GM21390 (cell line): ENCODE measurements around the gene SAMD10.
"Not testable (repeated sequence)": the region's sequence is repeated elsewhere in the genome, so short reads cannot be mapped to it uniquely, and the experiment has no call there.

ENCODE experiments used
- ATAC-seq: cut with Tn5 transposase; IDR thresholded peaks from one replicate; pipeline ENCODE4 v1.9.1; 2021; ENCODE audit not compliant: unreplicated experiment

SAMD10 gene

GRCh38 chr20:63979557-63980316 is at the start of gene SAMD10:
Gene SAMD10, minus strand, starts transcription at chr20:63979642. Its CDS starts 175 bp downstream, at chr20:63979467.
- peak; percentile 29 for ATAC-seq

GRCh38 chr20:64027981-64028685 is 48.7 kb upstream of the SAMD10 start:
- ATAC-seq = no peak

GRCh38 chr20:64025826-64026412 is 46.5 kb upstream of the SAMD10 start:
- no peak for ATAC-seq

DNA sequence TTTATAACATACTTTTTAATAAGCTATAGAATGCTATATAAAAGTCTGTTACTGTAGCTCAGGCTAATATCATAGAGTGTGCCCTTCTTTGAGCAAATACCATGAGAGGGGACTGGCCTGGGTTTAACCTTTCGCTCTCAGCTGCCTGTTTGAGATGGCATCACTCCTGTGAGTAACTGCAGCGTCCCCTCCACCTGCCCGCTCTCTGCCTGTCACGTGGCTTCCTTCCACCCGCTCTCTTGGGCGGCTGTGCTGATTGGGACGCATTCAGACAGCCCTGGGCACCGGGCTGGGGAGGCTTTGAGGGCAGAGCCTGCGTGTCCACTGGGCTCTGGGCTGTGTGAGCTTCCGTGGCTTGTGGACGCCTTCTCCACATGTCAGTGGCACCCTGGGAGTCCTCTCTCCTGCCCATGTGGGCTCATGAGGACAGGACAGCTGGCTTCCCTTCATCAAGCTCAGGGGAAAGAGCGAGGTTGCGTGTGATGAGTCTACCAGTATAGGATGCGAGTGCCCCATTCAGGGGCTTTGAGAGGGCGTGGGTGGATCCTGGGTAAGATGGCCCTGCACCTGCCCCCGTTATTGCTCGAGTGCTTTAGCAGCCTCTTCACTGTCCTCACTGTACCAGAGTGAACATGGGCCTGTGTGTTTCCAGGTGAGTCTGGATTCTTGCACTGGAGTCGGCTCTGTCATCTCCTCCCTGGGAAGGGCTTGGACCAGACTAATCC is 45.8 kb upstream of the SAMD10 start:
- no peak for ATAC-seq

- no peak for ATAC-seq
These were observed 44.9 kb upstream of the SAMD10 start for GRCh38 chr20:64024141-64024990.

DNA sequence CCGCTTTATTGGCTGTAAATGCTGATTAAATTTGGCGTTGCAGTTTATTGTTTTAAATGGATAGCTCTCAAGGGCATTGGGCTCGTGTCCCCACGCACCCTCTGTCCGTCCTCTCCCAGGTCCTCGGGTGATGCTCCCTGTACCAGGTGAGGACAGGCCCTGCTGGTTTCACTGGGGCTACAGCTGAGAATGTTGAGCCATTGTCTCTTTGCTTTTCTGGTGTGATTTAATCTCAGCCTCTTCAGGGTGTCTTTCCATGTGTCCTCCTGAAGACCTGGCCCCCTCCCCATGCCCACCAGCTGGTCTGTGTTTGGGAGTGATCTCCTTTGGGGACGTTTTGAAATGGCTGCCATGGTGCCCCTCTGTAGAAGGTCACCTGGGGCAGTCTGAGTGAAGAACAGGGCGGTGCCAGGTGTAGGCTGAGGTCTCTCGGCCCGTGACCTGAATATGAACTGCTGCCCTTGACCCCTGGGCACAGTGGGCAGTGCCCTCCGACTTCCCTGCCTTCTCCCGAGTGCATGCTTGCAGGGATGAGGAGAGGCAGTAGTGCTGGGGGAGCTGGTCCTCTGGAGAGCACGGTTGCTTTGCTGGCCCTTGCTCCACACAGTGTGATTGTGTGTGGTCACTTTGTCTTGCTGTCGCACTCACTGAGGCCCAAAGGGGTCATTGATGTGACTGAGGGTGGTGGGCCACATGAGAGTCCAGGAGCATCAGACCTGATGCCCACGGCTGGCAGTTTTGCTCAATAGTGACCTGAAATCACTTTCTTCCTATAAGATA is 44.1 kb upstream of the SAMD10 start:
- ATAC-seq = no peak

DNA sequence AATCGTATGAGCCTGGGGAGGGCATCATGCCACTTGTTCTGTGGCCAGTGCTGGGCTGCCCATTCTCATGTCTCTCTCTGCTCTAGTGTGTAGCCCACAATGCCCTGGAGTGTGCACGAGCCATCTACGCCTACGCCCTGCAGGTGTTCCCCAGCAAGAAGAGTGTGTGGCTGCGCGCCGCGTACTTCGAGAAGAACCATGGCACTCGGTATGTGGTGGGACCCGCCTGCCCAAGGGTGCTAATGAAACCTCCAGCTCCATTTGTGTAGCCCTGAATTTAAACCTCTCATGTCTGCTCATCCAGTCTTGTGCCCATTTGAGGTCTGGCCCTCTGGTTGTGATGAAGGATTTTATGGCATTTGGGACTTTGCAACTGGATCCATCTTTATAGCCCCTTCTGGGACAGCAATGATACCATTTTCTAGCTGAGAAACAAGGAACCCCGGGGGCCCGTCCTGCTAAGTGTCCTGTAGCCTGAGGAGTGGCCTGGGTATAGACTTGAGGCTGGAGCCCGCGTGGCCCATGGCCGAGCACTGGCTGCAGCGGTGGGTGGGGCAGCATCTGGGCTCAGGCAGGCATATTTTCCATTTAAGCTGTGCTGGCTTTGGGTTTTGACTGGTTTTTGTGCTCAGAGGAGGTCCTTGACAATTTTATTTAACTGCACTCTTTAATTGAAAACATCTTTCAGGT is 43.4 kb upstream of the SAMD10 start:
- ATAC-seq = no peak

GRCh38 chr20:64021124-64021975 is 41.9 kb upstream of the SAMD10 start:
- no peak for ATAC-seq

DNA sequence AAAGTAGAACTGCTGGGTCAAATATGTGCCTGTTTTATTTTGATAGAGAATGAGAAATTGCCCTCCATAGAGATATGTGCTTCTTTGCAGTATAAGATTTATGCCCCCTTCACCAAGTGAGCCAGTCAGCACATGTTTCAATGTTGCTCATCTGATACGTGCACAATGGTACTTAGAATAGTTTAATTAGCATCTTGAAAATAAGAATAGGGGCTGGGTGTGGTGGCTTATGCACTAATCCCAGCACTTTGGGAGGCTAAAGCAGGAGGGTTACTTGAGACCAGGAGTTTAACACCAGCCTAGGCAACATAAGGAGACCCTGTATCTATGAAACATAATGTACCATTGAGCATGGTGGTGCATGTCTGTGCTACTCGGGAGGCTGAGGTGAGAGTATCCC is 36.2 kb upstream of the SAMD10 start:
- ATAC-seq = no peak

DNA sequence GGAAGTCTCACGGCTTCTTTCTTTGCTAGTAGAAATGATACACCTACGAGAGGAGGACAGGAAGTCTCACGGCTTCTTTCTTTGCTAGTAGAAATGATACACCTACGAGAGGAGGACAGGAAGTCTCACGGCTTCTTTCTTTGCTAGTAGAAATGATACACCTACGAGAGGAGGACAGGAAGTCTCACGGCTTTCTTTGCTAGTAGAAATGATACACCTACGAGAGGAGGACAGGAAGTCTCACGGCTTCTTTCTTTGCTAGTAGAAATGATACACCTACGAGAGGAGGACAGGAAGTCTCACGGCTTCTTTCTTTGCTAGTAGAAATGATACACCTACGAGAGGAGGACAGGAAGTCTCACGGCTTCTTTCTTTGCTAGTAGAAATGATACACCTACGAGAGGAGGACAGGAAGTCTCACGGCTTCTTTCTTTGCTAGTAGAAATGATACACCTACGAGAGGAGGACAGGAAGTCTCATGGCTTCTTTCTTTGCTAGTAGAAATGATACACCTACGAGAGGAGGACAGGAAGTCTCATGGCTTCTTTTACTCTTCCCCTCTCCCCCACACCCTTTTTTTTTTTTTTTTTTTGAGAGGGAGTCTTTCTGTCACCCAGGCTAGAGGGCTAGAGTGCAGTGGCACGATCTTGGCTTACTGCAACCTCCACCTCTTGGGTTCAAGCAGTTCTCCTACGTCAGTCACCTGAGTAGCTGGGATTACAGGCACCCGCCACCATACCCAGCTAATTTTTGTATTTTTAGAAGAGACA is 33.1 kb upstream of the SAMD10 start:
- ATAC-seq = not testable (repeated sequence)

GRCh38 chr20:64011366-64011779 is 31.9 kb upstream of the SAMD10 start:
- no peak for ATAC-seq

DNA sequence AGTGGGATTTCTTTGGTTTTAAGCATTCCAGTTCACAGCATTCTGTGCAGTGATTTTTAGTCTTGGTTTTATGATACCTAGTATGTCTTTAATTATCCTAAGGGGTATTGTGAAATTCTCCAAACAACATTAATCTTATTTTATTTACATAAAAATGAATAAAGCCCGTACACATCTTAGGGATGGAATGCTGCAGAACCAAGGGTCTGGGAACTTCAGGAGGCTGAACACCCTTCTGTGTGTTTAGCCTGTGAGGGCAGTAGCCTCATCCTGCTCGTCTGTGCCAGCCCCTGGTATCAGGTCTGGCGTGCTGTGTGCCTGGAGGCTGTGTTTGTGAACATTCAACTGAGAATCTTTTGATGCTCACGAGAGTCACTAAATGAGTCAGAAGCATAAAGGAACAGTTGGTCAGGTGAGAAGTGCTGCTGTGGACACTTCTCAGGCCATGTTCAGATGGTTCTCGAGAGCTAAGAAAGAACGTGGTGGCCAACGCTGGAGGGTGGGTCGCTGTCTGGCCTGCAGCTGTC is 31.3 kb upstream of the SAMD10 start:
- no peak for ATAC-seq

DNA sequence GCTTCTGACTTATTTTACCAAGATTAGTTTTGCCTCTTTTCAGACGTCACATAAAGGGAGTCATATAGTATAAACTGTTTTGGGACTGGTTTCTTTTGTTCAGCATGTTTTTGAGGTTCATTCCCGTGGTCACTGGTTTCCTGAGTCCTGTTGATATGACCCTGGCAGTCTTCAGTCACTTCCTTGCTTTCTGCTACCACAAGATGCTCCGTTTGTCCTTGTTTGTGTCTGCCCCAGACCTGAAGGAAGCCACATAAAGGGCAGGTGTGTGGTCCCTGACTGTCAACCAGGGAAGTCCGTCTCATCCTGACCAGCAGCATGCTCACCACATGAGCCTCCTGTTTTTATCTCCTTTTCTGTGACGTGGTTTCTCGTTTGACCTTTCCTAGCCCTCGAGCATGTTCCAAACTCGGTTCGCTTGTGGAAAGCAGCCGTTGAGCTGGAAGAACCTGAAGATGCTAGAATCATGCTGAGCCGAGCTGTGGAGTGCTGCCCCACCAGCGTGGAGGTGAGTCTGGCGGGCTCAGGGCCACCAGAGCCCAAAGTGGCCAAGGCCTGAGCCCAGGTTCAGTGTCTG is 30.5 kb upstream of the SAMD10 start:
- ATAC-seq = no peak

GRCh38 chr20:64006902-64007301 is 27.5 kb upstream of the SAMD10 start:
- no peak for ATAC-seq

DNA sequence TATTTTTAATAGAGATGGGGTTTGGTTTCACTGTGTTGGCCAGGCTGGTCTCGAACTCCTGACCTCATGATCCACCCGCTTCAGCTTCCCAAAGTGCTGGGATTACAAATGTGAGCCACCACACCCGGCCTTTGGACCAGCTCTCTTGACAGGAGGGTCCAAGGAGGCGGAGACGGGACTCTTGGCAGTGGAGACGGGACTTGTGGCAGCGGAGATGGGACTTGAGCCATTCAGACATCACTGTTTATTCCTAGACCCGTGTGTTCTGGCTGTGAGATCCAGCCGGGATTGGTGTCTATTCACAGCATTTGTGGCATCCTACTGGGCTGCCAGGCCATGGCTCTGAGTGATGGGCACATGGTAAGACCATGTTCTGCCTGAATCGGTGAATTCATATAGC is 27.0 kb upstream of the SAMD10 start:
- ATAC-seq = no peak

GRCh38 chr20:64005394-64005793 is 26.0 kb upstream of the SAMD10 start:
- ATAC-seq = no peak
